ENCODE data around the gene MPO. TPM values are rescaled to one million over a fixed set of nuclear protein-coding genes. Genes with fewer than 3 reads are reported as not detected.

Gene MPO
- total and polyA plus RNA-seq, 10 of the 15 experiments (the other 5 are each of a cell fraction or from before 2014, with no cell fraction given), result 0.06 to 0.49 (median 0.14) TPM

GRCh38 chr17:58329810-58330537, 49.2 kb upstream of the MPO start (continued):
- peak; percentile 37; the same call in 1 of the 2 replicates for TF ChIP-seq TBL1XR1 (IDR thresholded peaks at IDR 0.05; ENCODE audit: low read depth, low read length)
- no peak; the same call in 1 of the 2 replicates for TF ChIP-seq SMARCA5 (IDR thresholded peaks at IDR 0.05)
- TF ChIP-seq CBFB (IDR thresholded peaks at IDR 0.05; ENCODE audit: low read depth), result peak; percentile 49
- TF ChIP-seq, protein P1, sequence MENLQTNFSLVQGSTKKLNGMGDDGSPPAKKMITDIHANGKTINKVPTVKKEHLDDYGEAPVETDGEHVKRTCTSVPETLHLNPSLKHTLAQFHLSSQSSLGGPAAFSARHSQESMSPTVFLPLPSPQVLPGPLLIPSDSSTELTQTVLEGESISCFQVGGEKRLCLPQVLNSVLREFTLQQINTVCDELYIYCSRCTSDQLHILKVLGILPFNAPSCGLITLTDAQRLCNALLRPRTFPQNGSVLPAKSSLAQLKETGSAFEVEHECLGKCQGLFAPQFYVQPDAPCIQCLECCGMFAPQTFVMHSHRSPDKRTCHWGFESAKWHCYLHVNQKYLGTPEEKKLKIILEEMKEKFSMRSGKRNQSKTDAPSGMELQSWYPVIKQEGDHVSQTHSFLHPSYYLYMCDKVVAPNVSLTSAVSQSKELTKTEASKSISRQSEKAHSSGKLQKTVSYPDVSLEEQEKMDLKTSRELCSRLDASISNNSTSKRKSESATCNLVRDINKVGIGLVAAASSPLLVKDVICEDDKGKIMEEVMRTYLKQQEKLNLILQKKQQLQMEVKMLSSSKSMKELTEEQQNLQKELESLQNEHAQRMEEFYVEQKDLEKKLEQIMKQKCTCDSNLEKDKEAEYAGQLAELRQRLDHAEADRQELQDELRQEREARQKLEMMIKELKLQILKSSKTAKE (IDR thresholded peaks at IDR 0.05; ENCODE audit: low read depth, poor library complexity, severe bottlenecking), result no peak
- TF ChIP-seq MXI1 (IDR thresholded peaks at IDR 0.05; ENCODE audit: low read depth, low read length), result no peak; the same call in 1 of the 2 replicates
- peak; percentile 95 for TF ChIP-seq POLR2AphosphoS5 (IDR thresholded peaks at IDR 0.05; ENCODE audit: low read length)
- no peak for TF ChIP-seq CBX3 (IDR thresholded peaks at IDR 0.05; ENCODE audit: borderline replicate concordance, low read depth)
- no peak for TF ChIP-seq SREBF1 (IDR thresholded peaks at IDR 0.05; ENCODE audit: low read length)
- peak; percentile 92 for TF ChIP-seq SMAD5 (IDR thresholded peaks at IDR 0.05; ENCODE audit: low read depth)
- TF ChIP-seq ZNF24 (IDR thresholded peaks at IDR 0.05), result no peak; the same call in 1 of the 2 replicates
- no peak for TF ChIP-seq PML (IDR thresholded peaks at IDR 0.05; ENCODE audit: low read length)
- TF ChIP-seq RAD51 (IDR thresholded peaks at IDR 0.05), result no peak
- 0 out of 2 replicates have a peak, but pooled peaks have one; percentile 16 for TF ChIP-seq TAF1 (IDR thresholded peaks at IDR 0.05; ENCODE audit: borderline replicate concordance, low read depth, low read length)
- peak; percentile 60; the same call in 1 of the 2 replicates for TF ChIP-seq CHD2 (IDR thresholded peaks at IDR 0.05; ENCODE audit: borderline replicate concordance, low read depth, low read length)
- TF ChIP-seq JUND (IDR thresholded peaks at IDR 0.05; ENCODE audit: low read depth, low read length), result no peak
- TF ChIP-seq YBX1 (IDR thresholded peaks at IDR 0.05), result no peak
- TF ChIP-seq ATF7 (IDR thresholded peaks at IDR 0.05; ENCODE audit: low read depth), result peak; percentile 78
- no peak for TF ChIP-seq RAD21 (IDR thresholded peaks at IDR 0.05; ENCODE audit: insufficient read depth, low read depth, low read length)
- TF ChIP-seq MEF2B (IDR thresholded peaks at IDR 0.05; ENCODE audit: partially characterized antibody, poor library complexity, severe bottlenecking), result peak; percentile 39
- no peak for TF ChIP-seq ZSCAN29 (IDR thresholded peaks at IDR 0.05)
- no peak for TF ChIP-seq ZNF274 (IDR thresholded peaks at IDR 0.05; ENCODE audit: insufficient read depth, insufficient read length)
- no peak for TF ChIP-seq MTA3 (IDR thresholded peaks at IDR 0.05; ENCODE audit: borderline replicate concordance, low read length)
- TF ChIP-seq ETV6 (conservative IDR thresholded peaks at IDR 0.05 in 1 of 2, IDR thresholded peaks at IDR 0.05 in 1 of 2; ENCODE audit: borderline replicate concordance in 1 of 2, low read depth in 1 of 2), result peak in 1 of 2 experiments; percentile 2; a peak in 1 of 4 replicates
- TF ChIP-seq BHLHE40 (IDR thresholded peaks at IDR 0.05; ENCODE audit: borderline replicate concordance in 1 of 2, low read depth in 2 of 2, low read length in 1 of 2), result no peak; a peak in 3 of 4 replicates
- no peak for TF ChIP-seq MYC (IDR thresholded peaks at IDR 0.05; ENCODE audit: insufficient read depth, insufficient read length, insufficient replicate concordance, low read length, severe bottlenecking)
- TF ChIP-seq SP1 (IDR thresholded peaks at IDR 0.05; ENCODE audit: low read depth, low read length), result peak; percentile 22
- peak; percentile 99 for TF ChIP-seq POU2F2 (IDR thresholded peaks at IDR 0.05; ENCODE audit: borderline replicate concordance, low read depth, low read length)
- TF ChIP-seq ZNF217 (IDR thresholded peaks at IDR 0.05), result peak; percentile 46; the same call in 1 of the 2 replicates
- no peak for TF ChIP-seq RUNX3 (IDR thresholded peaks at IDR 0.05; ENCODE audit: low read length)
- TF ChIP-seq PBX3 (IDR thresholded peaks at IDR 0.05; ENCODE audit: insufficient replicate concordance, low read depth, low read length), result peak; percentile 89

Data from GM12878 (cell line).